Measurements from ENCODE around the gene OPA3. TPM values are rescaled to one million over a fixed set of nuclear protein-coding genes. Genes with fewer than 3 reads are reported as not detected.

The OPA3 gene
- total RNA-seq, 1 experiment from 2014 or later: 10.1 TPM

GRCh38 chr19:45528744-45529419 is 55.7 kb downstream of the OPA3 start:
- H3K4me3 Mint-ChIP-seq: peak overlapping the region; percentile 84
- peak; percentile 91 for DNase-seq (ENCODE audit: low spot score)
- peak; percentile 74 for ATAC-seq
- ChIA-PET CTCF (interaction anchor here (0.6 to 8.8 kb wide), 21 partner anchors 9 to 289 kb away, joined by 3 to 92 read pairs (median 5); partner anchors contain the start of genes PPM1N and QPCTL), POLR2A (interaction anchor here (0.9 to 1.4 kb wide), 6 partner anchors 21 to 149 kb away, joined by 3 to 5 read pairs (median 4); no protein-coding TSS in a partner anchor)
- H3K27ac Mint-ChIP-seq: peak overlapping the region; percentile 84; the same call in 1 of the 2 replicates
- peaks cover 35% of the 10 kb centered on the region for H3K27me3 Mint-ChIP-seq (ENCODE audit: low read depth)
- peaks cover 18% of the 10 kb centered on the region for H3K4me1 Mint-ChIP-seq
- peaks cover 15% of the 10 kb centered on the region for H3K9me3 Mint-ChIP-seq
- peaks cover 30% of the 10 kb centered on the region for H3K36me3 Mint-ChIP-seq
- TF ChIP-seq NFYB (CRISPR knock-in tag; conservative IDR thresholded peaks at IDR 0.05; ENCODE audit: low read depth): peak; percentile 5; the same call in 1 of the 2 replicates
- TF ChIP-seq ETV6 (CRISPR knock-in tag; IDR thresholded peaks at IDR 0.05): peak; percentile 65; the same call in 1 of the 2 replicates
- peak; percentile 78; the same call in 1 of the 2 replicates for TF ChIP-seq FOXP4 (CRISPR knock-in tag; IDR thresholded peaks at IDR 0.05)
- TF ChIP-seq EMX1 (CRISPR knock-in tag; IDR thresholded peaks at IDR 0.05): peak; percentile 92
- peak; percentile 45; the same call in 1 of the 2 replicates for TF ChIP-seq NR2C2 (CRISPR knock-in tag; IDR thresholded peaks at IDR 0.05)
- TF ChIP-seq PRRX2 (CRISPR knock-in tag; IDR thresholded peaks at IDR 0.05): peak; percentile 91
- no peak for TF ChIP-seq ATF2 (CRISPR knock-in tag; IDR thresholded peaks at IDR 0.05; ENCODE audit: borderline replicate concordance, low read depth)
- TF ChIP-seq ZBTB43 (CRISPR knock-in tag; IDR thresholded peaks at IDR 0.05): no peak; the same call in 1 of the 2 replicates
- TF ChIP-seq JUN (CRISPR knock-in tag; IDR thresholded peaks at IDR 0.05): no peak
- TF ChIP-seq USF1 (CRISPR knock-in tag; IDR thresholded peaks at IDR 0.05): peak; percentile 34; the same call in 1 of the 2 replicates
- TF ChIP-seq KAT7 (CRISPR knock-in tag; IDR thresholded peaks at IDR 0.05; ENCODE audit: borderline replicate concordance): no peak
- 0 out of 2 replicates have a peak, but pooled peaks have one; percentile 46 for TF ChIP-seq TEAD1 (CRISPR knock-in tag; IDR thresholded peaks at IDR 0.05)
- TF ChIP-seq ERG (CRISPR knock-in tag; IDR thresholded peaks at IDR 0.05): 0 out of 2 replicates have a peak, but pooled peaks have one; percentile 77
- no peak for TF ChIP-seq CDX4 (CRISPR knock-in tag; IDR thresholded peaks at IDR 0.05; ENCODE audit: borderline replicate concordance)
- peak; percentile 41; the same call in 1 of the 2 replicates for TF ChIP-seq E2F5 (CRISPR knock-in tag; IDR thresholded peaks at IDR 0.05)
- 0 out of 2 replicates have a peak, but pooled peaks have one; percentile 72 for TF ChIP-seq ZNF232 (CRISPR knock-in tag; IDR thresholded peaks at IDR 0.05)
- no peak for TF ChIP-seq ATF1 (CRISPR knock-in tag; IDR thresholded peaks at IDR 0.05)
- TF ChIP-seq IRF1 (CRISPR knock-in tag; IDR thresholded peaks at IDR 0.05): 0 out of 2 replicates have a peak, but pooled peaks have one; percentile 63
- TF ChIP-seq NFATC4 (CRISPR knock-in tag; IDR thresholded peaks at IDR 0.05): peak; percentile 87
- no peak for TF ChIP-seq GTF2I (CRISPR knock-in tag; conservative IDR thresholded peaks at IDR 0.05)
- TF ChIP-seq GRHL2 (CRISPR knock-in tag; IDR thresholded peaks at IDR 0.05; ENCODE audit: insufficient replicate concordance, severe bottlenecking): no peak
- TF ChIP-seq SP1 (CRISPR knock-in tag; conservative IDR thresholded peaks at IDR 0.05): peak; percentile 72
- TF ChIP-seq ZNF671 (CRISPR knock-in tag; IDR thresholded peaks at IDR 0.05): 0 out of 2 replicates have a peak, but pooled peaks have one; percentile 64
- TF ChIP-seq ESRRA (CRISPR knock-in tag; IDR thresholded peaks at IDR 0.05; ENCODE audit: borderline replicate concordance): peak; percentile 78; the same call in 1 of the 2 replicates
- no peak for TF ChIP-seq TP53 (CRISPR knock-in tag; IDR thresholded peaks at IDR 0.05)
- peak; percentile 88 for TF ChIP-seq ZNF416 (CRISPR knock-in tag; IDR thresholded peaks at IDR 0.05)

All from WTC11 (cell line).